Calu3 (cell line): ENCODE data around the gene PIH1D2. TPM values are rescaled to one million over a fixed set of nuclear protein-coding genes. Genes with fewer than 3 reads are reported as not detected.
"Not testable (repeated sequence)": the region's sequence is repeated elsewhere in the genome, so short reads cannot be mapped to it uniquely, and the experiment has no call there.

ENCODE experiments used
- BruUV-seq: library from RNA; stranded (reverse); fragments of 400-500 nt; replicated peaks from 2 replicates; lab custom pipeline; 2021; lab: Mats Ljungman, UMichigan
- CTCF ChIA-PET: fragments of 300-600 bp; sonication (Branson Sonifier 250); formaldehyde crosslinking; loops from one replicate; lab custom pipeline; 2022; ENCODE audit warnings: antibody characterized with exemption; lab: Charles Lee
- DNase-seq: peaks from one replicate; pipeline ENCODE4 v3.0.0; 2022
- H3K27ac Mint-ChIP-seq: one replicate; pipeline ENCODE4 v1.8.0; 2022; ENCODE audit warnings: mixed read lengths; ENCODE audit not compliant: unreplicated experiment
- H3K27me3 Mint-ChIP-seq: one replicate; pipeline ENCODE4 v1.8.0; 2022; ENCODE audit warnings: mixed read lengths; ENCODE audit not compliant: unreplicated experiment
- H3K36me3 Mint-ChIP-seq: one replicate; pipeline ENCODE4 v1.8.0; 2022; ENCODE audit warnings: mild to moderate bottlenecking, moderate library complexity, mixed read lengths; ENCODE audit not compliant: insufficient read depth, unreplicated experiment
- H3K4me1 Mint-ChIP-seq: one replicate; pipeline ENCODE4 v1.8.0; 2022; ENCODE audit warnings: mild to moderate bottlenecking, low read depth, mixed read lengths; ENCODE audit not compliant: unreplicated experiment
- H3K4me3 Mint-ChIP-seq: one replicate; pipeline ENCODE4 v1.8.0; 2022; ENCODE audit warnings: mild to moderate bottlenecking, low read depth, moderate library complexity, mixed read lengths; ENCODE audit not compliant: unreplicated experiment
- H3K9me3 Mint-ChIP-seq: one replicate; pipeline ENCODE4 v1.8.0; 2022; ENCODE audit warnings: low read depth, mixed read lengths; ENCODE audit not compliant: unreplicated experiment
- intact Hi-C: fragments of 100-400 bp; cut with micrococcal nuclease; formaldehyde crosslinking; loops from one replicate; pipeline ENCODE4 v1.10.0; 2022; ENCODE audit not compliant: unreplicated experiment
- total RNA-seq: library from RNA; stranded (reverse); gene quantifications from 2 replicates; pipeline ENCODE4 v1.2.3, GENCODE V29; 2022
- TF ChIP-seq, protein P1 (sequence below): fragments of 200-600 bp; IDR thresholded peaks from one replicate; pipeline ENCODE4 v1.8.0; 2022; ENCODE audit warnings: antibody characterized with exemption; ENCODE audit not compliant: unreplicated experiment

PIH1D2 gene
- total RNA-seq, 1 experiment from 2014 or later, result 1.6 TPM

DNA sequence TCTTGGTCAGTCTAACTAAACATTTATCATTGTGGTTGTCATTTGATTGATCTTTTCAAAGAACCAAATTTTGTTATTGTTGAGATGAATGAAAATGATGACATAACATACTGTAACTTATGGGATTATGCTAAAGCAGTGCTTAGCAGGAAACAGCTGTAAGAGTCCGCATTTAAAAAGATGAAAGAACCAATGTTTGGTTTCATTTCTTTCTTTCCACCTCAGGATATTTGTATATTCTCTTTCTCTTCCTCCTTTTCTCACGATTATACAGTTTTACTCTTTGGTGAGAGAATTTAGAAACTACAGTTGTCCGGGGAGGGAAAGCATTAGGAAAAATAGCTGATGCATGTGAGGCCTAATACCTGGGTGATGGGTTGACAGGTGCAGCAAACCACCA is 23.1 kb downstream of the PIH1D2 start:
- CTCF ChIA-PET, result interaction anchor here (0.5 kb wide), 1 partner anchor 121 kb away, joined by 3 read pairs; no protein-coding TSS in a partner anchor
- Mint-ChIP-seq H3K27me3 (no peaks in the 10 kb centered on the region), H3K4me1 (no peaks in the 10 kb centered on the region), H3K27ac (no peak overlapping the region), H3K4me3 (no peak overlapping the region), H3K36me3 (peaks cover 29% of the 10 kb centered on the region), H3K9me3 (no peaks in the 10 kb centered on the region)
- no peak for DNase-seq
- intact Hi-C loops, result no loop called here
- TF ChIP-seq, protein P1, sequence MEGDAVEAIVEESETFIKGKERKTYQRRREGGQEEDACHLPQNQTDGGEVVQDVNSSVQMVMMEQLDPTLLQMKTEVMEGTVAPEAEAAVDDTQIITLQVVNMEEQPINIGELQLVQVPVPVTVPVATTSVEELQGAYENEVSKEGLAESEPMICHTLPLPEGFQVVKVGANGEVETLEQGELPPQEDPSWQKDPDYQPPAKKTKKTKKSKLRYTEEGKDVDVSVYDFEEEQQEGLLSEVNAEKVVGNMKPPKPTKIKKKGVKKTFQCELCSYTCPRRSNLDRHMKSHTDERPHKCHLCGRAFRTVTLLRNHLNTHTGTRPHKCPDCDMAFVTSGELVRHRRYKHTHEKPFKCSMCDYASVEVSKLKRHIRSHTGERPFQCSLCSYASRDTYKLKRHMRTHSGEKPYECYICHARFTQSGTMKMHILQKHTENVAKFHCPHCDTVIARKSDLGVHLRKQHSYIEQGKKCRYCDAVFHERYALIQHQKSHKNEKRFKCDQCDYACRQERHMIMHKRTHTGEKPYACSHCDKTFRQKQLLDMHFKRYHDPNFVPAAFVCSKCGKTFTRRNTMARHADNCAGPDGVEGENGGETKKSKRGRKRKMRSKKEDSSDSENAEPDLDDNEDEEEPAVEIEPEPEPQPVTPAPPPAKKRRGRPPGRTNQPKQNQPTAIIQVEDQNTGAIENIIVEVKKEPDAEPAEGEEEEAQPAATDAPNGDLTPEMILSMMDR, result no peak
- no TSS peak for BruUV-seq

DNA sequence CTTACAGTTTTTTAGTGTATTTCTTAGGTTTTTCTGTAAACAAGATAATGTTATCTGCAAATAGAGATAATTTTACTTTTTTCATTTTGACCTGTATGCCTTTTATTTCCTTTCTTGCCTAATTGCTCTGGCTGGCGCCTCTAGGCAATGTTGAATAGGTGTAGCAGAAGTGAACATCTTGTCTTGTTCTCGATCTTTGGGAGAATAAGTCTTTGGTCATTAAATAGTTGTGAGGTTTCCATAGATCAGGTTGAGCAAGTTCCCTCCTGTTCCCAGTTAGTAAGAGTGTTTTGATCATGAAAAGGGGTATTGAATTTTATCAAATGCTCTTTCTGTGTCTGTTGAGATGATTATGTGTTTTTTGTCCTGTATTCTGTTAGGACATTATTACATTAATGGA is 24.0 kb downstream of the PIH1D2 start:
- H3K4me3 Mint-ChIP-seq, result no peak overlapping the region
- H3K4me1 Mint-ChIP-seq, result no peaks in the 10 kb centered on the region
- CTCF ChIA-PET, result no interaction called here
- no peak for DNase-seq
- no TSS peak for BruUV-seq
- peaks cover 36% of the 10 kb centered on the region for H3K36me3 Mint-ChIP-seq
- no peaks in the 10 kb centered on the region for H3K27me3 Mint-ChIP-seq
- intact Hi-C loops, result no loop called here
- no peak overlapping the region for H3K27ac Mint-ChIP-seq
- no peaks in the 10 kb centered on the region for H3K9me3 Mint-ChIP-seq
- TF ChIP-seq, protein P1, result no peak

DNA sequence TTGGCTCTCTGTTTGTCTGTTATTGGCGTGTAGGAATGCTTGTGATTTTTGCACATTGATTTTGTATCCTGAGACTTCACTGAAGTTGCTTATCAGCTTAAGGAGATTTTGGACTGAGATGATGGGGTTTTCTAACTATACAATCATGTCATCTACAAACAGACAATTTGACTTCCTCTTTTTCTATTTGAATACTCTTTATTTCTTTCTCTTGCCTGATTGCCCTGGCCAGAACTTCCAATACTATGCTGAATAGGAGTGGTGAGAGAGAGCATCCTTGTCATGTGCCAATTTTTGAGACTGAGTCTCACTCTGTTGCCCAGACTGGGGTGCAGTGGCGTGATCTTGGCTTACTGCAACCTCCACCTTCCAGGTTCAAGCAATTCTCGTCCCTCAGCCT is 25.6 kb downstream of the PIH1D2 start:
- H3K4me3 Mint-ChIP-seq, H3K9me3 Mint-ChIP-seq, DNase-seq, H3K27ac Mint-ChIP-seq, BruUV-seq, H3K4me1 Mint-ChIP-seq, H3K27me3 Mint-ChIP-seq, intact Hi-C loops: not testable (repeated sequence)
- CTCF ChIA-PET, result interaction anchor here (0.7 to 1.0 kb wide), 2 partner anchors 10 to 222 kb away, joined by 6 to 7 read pairs; no protein-coding TSS in a partner anchor
- H3K36me3 Mint-ChIP-seq, result peaks cover 39% of the 10 kb centered on the region

DNA sequence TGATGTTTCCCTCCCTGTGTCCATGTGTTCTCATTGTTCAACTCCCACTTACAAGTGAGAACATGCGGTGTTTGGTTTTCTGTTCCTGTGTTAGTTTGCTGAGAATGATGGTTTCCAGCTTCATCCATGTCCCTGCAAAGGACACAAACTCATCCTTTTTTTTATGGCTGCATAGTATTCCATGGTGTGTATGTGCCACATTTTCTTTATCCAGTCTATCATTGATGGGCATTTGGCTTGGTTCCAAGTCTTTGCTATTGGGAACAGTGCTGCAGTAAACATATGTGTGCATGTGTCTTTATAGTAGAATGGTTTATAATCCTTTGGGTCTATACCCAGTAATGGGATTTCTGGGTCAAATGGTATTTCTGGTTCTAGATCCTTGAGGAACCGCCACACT is 27.2 kb downstream of the PIH1D2 start:
- BruUV-seq, intact Hi-C loops, H3K9me3 Mint-ChIP-seq, H3K4me3 Mint-ChIP-seq, CTCF ChIA-PET, DNase-seq, H3K27ac Mint-ChIP-seq, H3K27me3 Mint-ChIP-seq: not testable (repeated sequence)
- Mint-ChIP-seq H3K36me3 (peaks cover 40% of the 10 kb centered on the region), H3K4me1 (peaks cover 11% of the 10 kb centered on the region)

DNA sequence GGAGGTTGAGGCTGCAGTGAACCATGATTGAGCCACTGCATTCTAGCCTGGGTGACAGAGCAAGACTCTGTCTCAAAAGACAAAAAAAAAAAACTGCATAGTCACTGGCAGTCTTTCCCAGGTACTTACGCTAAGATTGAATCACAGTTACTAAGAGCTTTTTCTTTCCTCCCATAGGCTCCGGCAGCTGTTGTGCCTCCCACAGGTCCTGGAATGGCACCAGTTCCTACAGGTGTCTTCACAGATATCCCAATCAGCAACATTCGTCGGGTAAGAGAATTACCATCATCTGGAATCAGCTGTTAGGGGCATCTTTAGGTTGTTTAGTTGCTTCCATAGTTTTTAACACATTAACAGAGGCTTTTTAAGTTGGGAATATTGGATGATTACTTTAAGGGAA is 28.9 kb downstream of the PIH1D2 start:
- no TSS peak for BruUV-seq
- TF ChIP-seq, protein P1, result no peak
- DNase-seq, result no peak
- Mint-ChIP-seq H3K27ac (no peak overlapping the region), H3K27me3 (no peaks in the 10 kb centered on the region), H3K9me3 (no peaks in the 10 kb centered on the region), H3K36me3 (peaks cover 27% of the 10 kb centered on the region), H3K4me1 (peaks cover 11% of the 10 kb centered on the region), H3K4me3 (no peak overlapping the region)
- intact Hi-C loops, result no loop called here
- CTCF ChIA-PET, result no interaction called here
